Epithelial cell of esophagus (primary cell): ENCODE measurements around the gene WDFY2.
A peak's percentile ranks its signal among the peaks of the same experiment; 100 is the strongest.

Experiments used
- DNase-seq: peaks from one replicate; pipeline ENCODE4 v3.0.0; 2010; ENCODE audit warnings: low read depth
- H3K4me3 ChIP-seq: 2 replicates; pipeline ENCODE4 v1.5.1; 2011; ENCODE audit warnings: mild to moderate bottlenecking, low read length, control low read depth
- TF ChIP-seq, protein P1 (sequence below): IDR thresholded peaks from 2 replicates; pipeline ENCODE4 v1.5.1; 2011; ENCODE audit warnings: low read depth, mild to moderate bottlenecking, low read length, control low read depth, inconsistent platforms; ENCODE audit not compliant: insufficient read depth; ENCODE audit errors: missing control alignments

The WDFY2 gene

DNA sequence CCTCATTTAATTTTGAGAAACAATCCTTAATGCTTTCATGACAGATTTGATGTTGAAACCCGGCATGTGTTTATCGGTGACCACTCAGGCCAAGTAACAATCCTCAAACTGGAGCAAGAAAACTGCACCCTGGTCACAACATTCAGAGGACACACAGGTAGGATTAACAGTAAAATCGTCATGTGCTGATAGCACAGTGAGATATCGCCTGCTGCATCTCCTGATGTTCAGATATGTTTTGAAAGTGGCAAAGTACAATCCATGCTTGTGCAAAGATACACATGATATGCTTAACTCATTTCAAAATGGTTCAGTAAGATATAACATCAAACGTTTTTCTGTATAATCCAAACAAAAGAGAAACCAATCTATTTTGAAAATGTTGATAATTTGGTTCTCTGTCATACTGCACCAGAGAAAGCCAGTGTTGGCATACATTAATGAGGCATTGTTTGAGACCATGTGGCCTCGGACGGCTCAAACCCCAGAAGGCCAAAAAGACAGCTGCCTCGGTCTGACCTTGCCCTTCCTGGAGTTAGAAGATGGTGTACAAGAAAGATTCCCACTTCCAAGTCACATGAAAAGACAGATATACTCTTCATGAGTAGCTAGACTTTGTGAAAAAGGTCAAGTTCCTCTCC, 143.5 kb downstream of the WDFY2 start:
- no peak for DNase-seq
- no peak overlapping the region for H3K4me3 ChIP-seq
- TF ChIP-seq, protein P1, sequence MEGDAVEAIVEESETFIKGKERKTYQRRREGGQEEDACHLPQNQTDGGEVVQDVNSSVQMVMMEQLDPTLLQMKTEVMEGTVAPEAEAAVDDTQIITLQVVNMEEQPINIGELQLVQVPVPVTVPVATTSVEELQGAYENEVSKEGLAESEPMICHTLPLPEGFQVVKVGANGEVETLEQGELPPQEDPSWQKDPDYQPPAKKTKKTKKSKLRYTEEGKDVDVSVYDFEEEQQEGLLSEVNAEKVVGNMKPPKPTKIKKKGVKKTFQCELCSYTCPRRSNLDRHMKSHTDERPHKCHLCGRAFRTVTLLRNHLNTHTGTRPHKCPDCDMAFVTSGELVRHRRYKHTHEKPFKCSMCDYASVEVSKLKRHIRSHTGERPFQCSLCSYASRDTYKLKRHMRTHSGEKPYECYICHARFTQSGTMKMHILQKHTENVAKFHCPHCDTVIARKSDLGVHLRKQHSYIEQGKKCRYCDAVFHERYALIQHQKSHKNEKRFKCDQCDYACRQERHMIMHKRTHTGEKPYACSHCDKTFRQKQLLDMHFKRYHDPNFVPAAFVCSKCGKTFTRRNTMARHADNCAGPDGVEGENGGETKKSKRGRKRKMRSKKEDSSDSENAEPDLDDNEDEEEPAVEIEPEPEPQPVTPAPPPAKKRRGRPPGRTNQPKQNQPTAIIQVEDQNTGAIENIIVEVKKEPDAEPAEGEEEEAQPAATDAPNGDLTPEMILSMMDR, result no peak

DNA sequence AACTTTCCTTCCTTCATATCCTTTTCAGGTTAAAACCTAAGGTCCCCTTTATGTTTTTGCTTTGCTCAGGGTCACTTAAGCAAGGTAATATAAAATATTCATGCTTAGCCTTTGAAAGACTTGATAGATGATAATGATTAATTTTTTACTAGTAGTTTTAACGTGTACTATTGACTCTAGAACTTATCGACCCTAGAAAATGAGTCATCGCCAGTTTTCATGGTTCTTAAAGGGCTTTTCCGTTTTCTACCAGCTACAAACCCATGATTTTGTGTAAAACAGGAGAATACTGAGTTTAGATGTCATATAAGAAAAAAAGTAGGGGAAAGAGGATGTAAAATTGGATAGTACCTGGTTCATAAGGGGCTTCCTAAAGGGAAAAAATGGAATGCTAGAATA, 144.0 kb downstream of the WDFY2 start:
- no peak overlapping the region for H3K4me3 ChIP-seq
- DNase-seq, result no peak
- TF ChIP-seq, protein P1, result no peak

DNA sequence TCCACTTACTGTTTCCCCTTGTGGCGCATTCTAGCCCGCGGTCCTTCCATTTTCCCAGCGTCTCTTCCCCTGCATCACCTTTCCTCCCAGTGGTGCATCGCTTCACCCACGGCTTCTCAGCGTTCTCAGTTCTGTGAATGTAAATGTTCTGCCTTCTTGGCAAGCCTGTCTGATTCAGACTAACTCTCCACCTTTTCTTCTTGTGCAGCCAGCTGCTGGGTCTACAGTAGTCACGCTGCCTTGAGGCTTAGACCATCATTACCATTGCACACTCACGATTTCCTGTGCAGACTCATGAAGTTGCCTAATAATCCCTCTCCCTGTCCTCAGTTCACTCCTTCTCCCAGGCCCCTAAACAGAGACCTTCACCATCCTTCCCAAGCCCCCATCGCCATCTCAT, 144.7 kb downstream of the WDFY2 start:
- TF ChIP-seq, protein P1, result no peak
- DNase-seq, result peak; percentile 96
- H3K4me3 ChIP-seq, result no peak overlapping the region

DNA sequence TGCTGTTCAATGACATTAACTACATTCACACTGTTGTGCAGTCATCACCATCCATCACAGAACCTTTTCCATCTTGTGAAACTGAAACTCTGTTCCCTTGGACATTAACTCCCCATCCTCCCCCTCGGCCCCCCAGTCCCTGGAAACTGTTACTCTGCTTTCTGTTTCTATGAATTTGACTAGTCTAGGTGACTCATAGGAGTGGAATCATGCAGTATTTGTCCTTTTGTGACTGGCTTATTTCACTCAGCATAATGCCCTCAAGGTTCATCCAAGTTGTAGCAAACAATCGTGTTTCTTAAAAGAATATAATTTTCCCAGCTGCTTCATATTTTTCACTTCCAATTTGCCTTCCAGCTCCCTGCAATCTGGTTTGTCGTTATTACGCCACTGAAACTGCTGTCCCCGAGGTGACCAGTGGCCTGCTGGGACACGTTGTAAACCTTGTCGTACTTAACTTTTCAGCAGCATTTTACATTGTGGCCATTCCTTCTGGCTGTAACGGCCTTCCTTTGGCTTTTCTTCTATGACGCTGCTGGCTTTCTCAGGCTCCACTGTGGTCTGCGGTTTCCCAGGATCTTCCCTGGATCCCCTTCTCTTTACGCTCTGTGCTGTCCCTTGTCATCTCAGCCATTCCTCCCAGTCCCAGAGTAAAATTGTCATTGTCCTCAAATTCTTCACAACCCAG, 145.7 kb downstream of the WDFY2 start:
- TF ChIP-seq, protein P1, result no peak
- no peak overlapping the region for H3K4me3 ChIP-seq
- DNase-seq, result peak; percentile 81

DNA sequence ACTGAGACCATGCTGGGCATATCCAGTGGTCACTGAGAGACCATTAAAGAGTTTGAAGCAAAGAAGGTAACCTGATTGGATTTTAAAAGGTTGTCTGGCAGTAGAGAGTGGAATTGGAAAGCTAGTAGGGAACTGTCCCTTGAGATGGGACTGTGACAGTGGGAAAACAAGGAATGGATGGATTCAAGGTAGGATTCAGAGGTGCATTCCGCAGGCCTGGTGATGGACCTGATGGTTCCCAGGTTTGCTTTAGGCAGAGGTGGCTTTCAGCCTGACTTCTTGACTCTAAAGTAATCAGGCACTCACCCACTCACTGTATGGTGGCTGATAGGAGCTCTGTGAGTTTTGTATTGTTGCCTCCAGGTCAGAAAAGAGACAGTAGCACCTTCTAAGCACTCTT, 146.7 kb downstream of the WDFY2 start:
- TF ChIP-seq, protein P1, result no peak
- no peak for DNase-seq
- no peak overlapping the region for H3K4me3 ChIP-seq

DNA sequence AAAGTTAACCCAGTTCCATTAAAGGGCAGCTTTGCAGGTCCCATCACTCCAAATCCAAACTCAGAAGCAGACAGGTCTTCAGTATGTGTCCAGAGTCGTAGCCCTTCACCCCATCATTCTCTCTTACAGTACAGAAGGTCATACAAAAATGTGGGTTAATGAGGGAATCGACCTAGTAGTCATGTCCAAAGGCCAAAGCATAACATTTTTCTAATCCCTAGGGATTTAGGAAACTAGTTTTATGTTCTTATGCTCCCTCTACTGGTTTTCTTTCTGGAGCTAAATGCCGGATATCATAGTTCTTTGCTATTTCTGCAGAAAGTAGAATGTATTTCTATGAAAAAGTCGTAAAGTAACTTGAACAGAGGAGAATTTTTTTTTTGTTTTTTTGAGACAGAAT, 147.5 kb downstream of the WDFY2 start:
- H3K4me3 ChIP-seq, result no peak overlapping the region
- TF ChIP-seq, protein P1, result peak; percentile 18
- DNase-seq, result no peak
